ENCODE results near the gene IRX4.

DNA sequence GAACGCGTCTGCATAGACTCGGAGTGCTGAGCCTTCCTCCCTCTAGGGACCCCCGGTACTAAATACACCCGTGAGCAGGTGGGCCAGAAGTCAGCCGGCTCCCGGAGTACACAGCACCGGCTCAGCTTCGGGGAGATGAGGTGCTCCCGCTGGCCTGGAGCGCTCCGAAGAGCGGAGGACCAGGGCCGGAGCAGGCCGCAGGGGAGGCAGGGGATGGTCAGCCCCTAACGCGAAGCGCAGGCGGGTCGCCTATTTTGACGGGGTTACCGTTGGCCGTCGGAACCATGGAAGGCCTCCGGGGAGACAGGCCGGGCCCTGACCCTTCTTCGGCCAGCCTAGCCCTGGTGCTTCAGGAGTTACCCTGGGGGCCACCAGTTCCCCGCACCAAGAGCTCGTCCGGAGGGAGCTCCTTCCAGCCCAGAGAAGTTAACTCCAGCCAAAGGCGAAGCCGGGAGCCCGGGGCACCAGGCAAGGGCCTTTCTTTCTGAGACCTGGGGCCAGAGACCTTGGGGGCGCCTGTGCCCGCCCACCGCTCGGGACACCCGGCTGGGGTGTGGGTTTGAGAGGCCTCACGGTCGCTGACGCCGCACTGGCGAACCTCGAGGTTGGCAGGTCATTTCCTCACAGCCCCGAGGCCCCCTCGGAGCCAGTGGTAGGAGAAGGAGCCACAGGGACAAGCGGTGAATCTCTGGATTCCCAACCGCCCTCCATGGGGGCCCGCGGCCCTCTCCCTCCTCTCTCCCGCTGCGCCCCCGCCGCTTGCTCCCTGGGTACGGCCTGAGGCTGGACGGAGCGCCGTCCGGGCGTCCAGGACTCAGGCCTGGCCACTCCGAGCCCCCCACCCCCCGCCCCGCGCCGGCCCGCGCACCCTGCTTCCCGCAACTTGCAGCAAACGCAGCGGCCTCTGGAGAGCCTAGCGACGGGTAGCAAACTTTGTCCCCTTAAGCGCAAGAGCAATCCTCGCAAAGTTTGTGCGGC, 3.4 kb upstream of the IRX4 start:
- TF ChIP-seq CTCF (conservative IDR thresholded peaks at IDR 0.05 in 1 of 2, IDR thresholded peaks at IDR 0.05 in 1 of 2; ENCODE audit: low read depth in 1 of 2, low read length in 2 of 2) (no peak), EZH2 (IDR thresholded peaks at IDR 0.05; ENCODE audit: low read length, missing control alignments) (peak; percentile 9)

Data from fibroblast of lung (primary cell).